Kidney (tissue), 14 donors: ENCODE data around the gene MMP2. TPM values are rescaled to one million over a fixed set of nuclear protein-coding genes. Genes with fewer than 3 reads are reported as not detected.

Experiments
- DNase-seq, 5 donors: peaks; one replicate each; pipeline ENCODE4 v3.0.0-alpha.2; 2013 to 2020
- FAIRE-seq: peaks from 2 replicates; lab custom pipeline; 2012; peaks lifted over from hg19 to GRCh38; lab: Jason Lieb, UNC
- H3K27ac ChIP-seq, 2 donors: one replicate each; pipeline ENCODE4 v1.7.0; 2013; ENCODE audit warnings: low read depth in 2 of 2, low read length in 2 of 2, inconsistent platforms in 1 of 2
- H3K27me3 ChIP-seq: one replicate; pipeline ENCODE4 v1.7.1; 2013; ENCODE audit warnings: low read length, inconsistent platforms; ENCODE audit not compliant: control insufficient read depth, insufficient read depth
- H3K36me3 ChIP-seq, 3 donors: one replicate each; pipeline versions ENCODE4 v1.7.0 to v1.7.1; 2013; ENCODE audit warnings: low read length in 3 of 3, control low read depth in 1 of 3, inconsistent platforms in 1 of 3; ENCODE audit not compliant: insufficient read depth in 3 of 3, control insufficient read depth in 2 of 3
- H3K4me1 ChIP-seq, 3 donors: one replicate each; pipeline versions ENCODE4 v1.7.0 to v1.7.1; 2013; ENCODE audit warnings: low read length in 3 of 3, inconsistent platforms in 1 of 3, low read depth in 1 of 3; ENCODE audit not compliant: control insufficient read depth in 2 of 3, insufficient read depth in 2 of 3
- H3K4me3 ChIP-seq, 3 donors: one replicate each; pipeline versions ENCODE4 v1.7.0 to v1.8.1; 2013; ENCODE audit warnings: low read length in 3 of 3, control low read depth in 1 of 3, inconsistent platforms in 1 of 3
- H3K9ac ChIP-seq, 3 donors: one replicate each; pipeline versions ENCODE4 v1.7.0 to v1.7.1; 2013; ENCODE audit warnings: low read length in 3 of 3, control low read depth in 1 of 3, inconsistent platforms in 1 of 3
- H3K9me3 ChIP-seq, 3 donors: one replicate each; pipeline versions ENCODE4 v1.7.0 to v1.7.1; 2013; ENCODE audit warnings: low read length in 3 of 3, control low read depth in 1 of 3, inconsistent platforms in 1 of 3; ENCODE audit not compliant: control insufficient read depth in 2 of 3, insufficient read depth in 1 of 3
- CTCF ChIP-seq: IDR thresholded peaks from 3 replicates; pipeline ENCODE4 v1.5.1; 2012; ENCODE audit warnings: mild to moderate bottlenecking, moderate library complexity, borderline replicate concordance; ENCODE audit not compliant: insufficient read depth; ENCODE audit errors: extremely low read depth
- intact Hi-C: fragments of 100-400 bp; cut with DNase I; formaldehyde crosslinking; loops from one replicate; pipeline ENCODE4 v1.11.1; 2022
- polyA plus RNA-seq: library from polyadenylated mRNA; stranded (reverse); fragments of 350-450 nt; fragmentation: Illumina TruSeq; extraction: RNeasy Lipid Tissue Mini Kit (QIAGEN cat#74804); gene quantifications from one replicate; pipeline ENCODE4 v1.2.3, GENCODE V29; 2014; ENCODE audit warnings: low read depth, low replicate concordance; ENCODE audit not compliant: insufficient read depth
- total RNA-seq: library from RNA; stranded (reverse); fragmentation: NEBNext Ultra II Directional; extraction: Animal tissue kit (Norgen Biotek cat#: 25700); gene quantifications from one replicate; pipeline ENCODE4 v1.2.1, GENCODE V29; 2021
- donor health status: control.
- donor health status: control.
- donor health status: control.
- donor health status: control.
- donor health status: control.
- donor health status: DM: yes; HTN: yes; CAD: no.
- donor health status: Normal renal cell carcinoma (clear cell type).

Gene MMP2
- total and polyA plus RNA-seq, 2 donors from 2014 or later, result 44.3 to 101 TPM

GRCh38 chr16:55498101-55498500, 19.1 kb downstream of the MMP2 start:
- no peak for TF ChIP-seq CTCF
- Histone ChIP-seq H3K27me3 (no peaks in the 10 kb centered on the region), H3K36me3 (no peaks in the 10 kb centered on the region), H3K9ac (no peak overlapping the region), H3K4me1 (peaks cover 4 to 40% (median 25%) of the 10 kb centered on the region in 3 donors), H3K27ac (no peak overlapping the region), H3K9me3 (no peaks in the 10 kb centered on the region), H3K4me3 (no peak overlapping the region)
- intact Hi-C loops, result no loop called here
- FAIRE-seq (no peak), DNase-seq (peak in 1 of 5 donors; percentile 2)

- Histone ChIP-seq H3K27me3 (no peaks in the 10 kb centered on the region), H3K27ac (no peak overlapping the region), H3K9me3 (no peaks in the 10 kb centered on the region), H3K36me3 (no peaks in the 10 kb centered on the region), H3K9ac (no peak overlapping the region), H3K4me3 (no peak overlapping the region), H3K4me1 (peaks cover 4 to 49% (median 31%) of the 10 kb centered on the region in 3 donors)
- TF ChIP-seq CTCF, result no peak
- no peak for FAIRE-seq
- peak in 1 of 5 donors; percentile 16 for DNase-seq
- intact Hi-C loops, result no loop called here
Observed at GRCh38 chr16:55499281-55499680, 20.3 kb downstream of the MMP2 start.

- peaks cover 4 to 44% (median 27%) of the 10 kb centered on the region in 3 donors for H3K4me1 ChIP-seq
- DNase-seq (peak in 4 of 5 donors; percentile 38 to 48 (median 46)), FAIRE-seq (no peak)
- H3K27ac ChIP-seq, result peak overlapping the region; percentile 0 to 34
- H3K4me3 ChIP-seq, result no peak overlapping the region
- intact Hi-C loops, result no loop called here
- H3K36me3 ChIP-seq, result no peaks in the 10 kb centered on the region
- H3K9me3 ChIP-seq, result no peaks in the 10 kb centered on the region
- no peak for TF ChIP-seq CTCF
- no peak overlapping the region for H3K9ac ChIP-seq
- H3K27me3 ChIP-seq, result no peaks in the 10 kb centered on the region
Observed at GRCh38 chr16:55499951-55500529, 21.0 kb downstream of the MMP2 start.
